Endodermal cell (in vitro differentiated cells): Measurements from ENCODE around the gene E2F2. TPM values are rescaled to one million over a fixed set of nuclear protein-coding genes. Genes with fewer than 3 reads are reported as not detected.

Experiments
- DNase-seq: peaks from one replicate; pipeline ENCODE4 v3.0.0-alpha.2; 2017
- H3K27ac ChIP-seq: 2 replicates; pipeline ENCODE4 v1.5.1; 2013; ENCODE audit warnings: mild to moderate bottlenecking, low read depth, low read length, moderate library complexity
- H3K27me3 ChIP-seq: 2 replicates; pipeline ENCODE4 v1.6.1; 2013; ENCODE audit warnings: mild to moderate bottlenecking, low read length, moderate library complexity; ENCODE audit not compliant: insufficient read depth, control insufficient read depth, poor library complexity, severe bottlenecking
- H3K36me3 ChIP-seq: 2 replicates; pipeline ENCODE4 v1.7.0; 2013; ENCODE audit warnings: mild to moderate bottlenecking, low read length, moderate library complexity; ENCODE audit not compliant: control insufficient read depth, insufficient read depth
- H3K4me1 ChIP-seq: one replicate; pipeline ENCODE4 v1.7.0; 2013; ENCODE audit warnings: low read length; ENCODE audit not compliant: control insufficient read depth, insufficient read depth
- H3K4me3 ChIP-seq: 2 replicates; pipeline ENCODE4 v1.5.1; 2013; ENCODE audit warnings: mild to moderate bottlenecking, low read length, moderate library complexity
- H3K9ac ChIP-seq: 2 replicates; pipeline ENCODE4 v1.6.1; 2013; ENCODE audit warnings: mild to moderate bottlenecking, low read length, moderate library complexity; ENCODE audit not compliant: poor library complexity, severe bottlenecking; ENCODE audit errors: extremely low read depth
- H3K9me3 ChIP-seq: 2 replicates; pipeline ENCODE4 v1.6.1; 2013; ENCODE audit warnings: mild to moderate bottlenecking, low read length, moderate library complexity; ENCODE audit not compliant: control insufficient read depth
- H3K27ac Mint-ChIP-seq: 2 replicates; pipeline ENCODE4 v1.8.0; 2020; ENCODE audit warnings: mixed read lengths
- H3K27me3 Mint-ChIP-seq: 2 replicates; pipeline ENCODE4 v1.8.0; 2021; ENCODE audit warnings: mild to moderate bottlenecking, mixed read lengths; ENCODE audit not compliant: insufficient read depth
- H3K36me3 Mint-ChIP-seq: 2 replicates; pipeline ENCODE4 v1.8.0; 2020; ENCODE audit warnings: low read depth, mixed read lengths
- H3K4me1 Mint-ChIP-seq: 2 replicates; pipeline ENCODE4 v1.8.0; 2020; ENCODE audit warnings: mixed read lengths
- H3K4me3 Mint-ChIP-seq: 2 replicates; pipeline ENCODE4 v1.8.0; 2020; ENCODE audit warnings: mild to moderate bottlenecking, moderate library complexity, mixed read lengths
- H3K9me3 Mint-ChIP-seq: 2 replicates; pipeline ENCODE4 v1.8.0; 2020; ENCODE audit warnings: mild to moderate bottlenecking, mixed read lengths
- CTCF ChIP-seq: fragments of 200-600 bp; sonication (generic); conservative IDR thresholded peaks from 2 replicates; pipeline ENCODE4 v1.5.0; 2021; ENCODE audit warnings: antibody characterized with exemption, mild to moderate bottlenecking
- WGBS, 2 experiments: methylation state at CpG; one replicate each; pipeline versions ENCODE4 v1.1.5 to v1.1.7; 2013; ENCODE audit warnings: missing lambda C conversion rate in 2 of 2, mixed read lengths in 1 of 2; ENCODE audit not compliant: insufficient coverage in 1 of 2, insufficient read length in 1 of 2; 5-methylcytosine and 5-hydroxymethylcytosine counted together
- total RNA-seq, 2 donors: library from RNA; stranded (reverse); fragmentation: NEBNext Ultra II Directional in 1 of 2; extraction: Animal tissue kit (Norgen Biotek cat#: 25700) in 1 of 2; gene quantifications; 2 replicates in 1 of 2; 3 replicates in 1 of 2; pipeline ENCODE4 v1.2.1, GENCODE V29; 2021

The E2F2 gene
- total RNA-seq, 2 donors from 2014 or later, result 7.3 to 9.8 TPM

GRCh38 chr1:23539698-23540266 is 8.7 kb upstream of the E2F2 start:
- Mint-ChIP-seq H3K4me3 (no peak overlapping the region), H3K36me3 (no peaks in the 10 kb centered on the region), H3K27ac (peak overlapping the region; percentile 86), H3K27me3 (peaks cover 3% of the 10 kb centered on the region), H3K9me3 (no peaks in the 10 kb centered on the region), H3K4me1 (peaks cover 2% of the 10 kb centered on the region)
- Histone ChIP-seq H3K36me3 (no peaks in the 10 kb centered on the region), H3K4me3 (no peak overlapping the region), H3K9ac (no peak overlapping the region), H3K9me3 (no peaks in the 10 kb centered on the region), H3K27ac (no peak overlapping the region), H3K27me3 (no peaks in the 10 kb centered on the region), H3K4me1 (no peaks in the 10 kb centered on the region)
- 5 to 14% methylated on average over 8 to 16 of the region's 16 CpGs for WGBS, 2 experiments
- DNase-seq, result peak; percentile 99
- TF ChIP-seq CTCF, result peak; percentile 98

- Mint-ChIP-seq H3K4me3 (no peak overlapping the region), H3K4me1 (peaks cover 2% of the 10 kb centered on the region), H3K27me3 (peaks cover 19% of the 10 kb centered on the region), H3K36me3 (no peaks in the 10 kb centered on the region), H3K9me3 (no peaks in the 10 kb centered on the region), H3K27ac (no peak overlapping the region)
- TF ChIP-seq CTCF, result no peak
- no peaks in the 10 kb centered on the region for H3K4me1 ChIP-seq
- H3K9me3 ChIP-seq, result no peaks in the 10 kb centered on the region
- WGBS, 2 experiments, result 93 to 97% methylated on average over 7 to 8 of the region's 9 CpGs
- DNase-seq, result no peak
- no peak overlapping the region for H3K27ac ChIP-seq
- H3K27me3 ChIP-seq, result no peaks in the 10 kb centered on the region
- no peak overlapping the region for H3K4me3 ChIP-seq
- no peak overlapping the region for H3K9ac ChIP-seq
- H3K36me3 ChIP-seq, result no peaks in the 10 kb centered on the region
Observed at GRCh38 chr1:23537296-23537973, 6.4 kb upstream of the E2F2 start.

- Mint-ChIP-seq H3K4me1 (peaks cover 5% of the 10 kb centered on the region), H3K36me3 (no peaks in the 10 kb centered on the region), H3K27ac (no peak overlapping the region), H3K9me3 (no peaks in the 10 kb centered on the region), H3K27me3 (peaks cover 46% of the 10 kb centered on the region), H3K4me3 (no peak overlapping the region)
- Histone ChIP-seq H3K36me3 (no peaks in the 10 kb centered on the region), H3K9ac (no peak overlapping the region), H3K9me3 (no peaks in the 10 kb centered on the region), H3K4me3 (no peak overlapping the region), H3K27me3 (peaks cover 15% of the 10 kb centered on the region), H3K4me1 (peaks cover 6% of the 10 kb centered on the region), H3K27ac (no peak overlapping the region)
- no peak for DNase-seq
- no peak for TF ChIP-seq CTCF
- WGBS, 2 experiments, result 92 to 93% methylated on average over 5 to 6 of the region's 6 CpGs
Observed at GRCh38 chr1:23533246-23534023, 2.4 kb upstream of the E2F2 start.
